Hematopoietic multipotent progenitor cell treated with erythropoietin and hydrocortisone succinate and interleukin-3 and kit ligand, for 17 days (in vitro differentiated cells): ENCODE data around the gene SERPINH1.
"Not testable (repeated sequence)": the region's sequence is repeated elsewhere in the genome, so short reads cannot be mapped to it uniquely, and the experiment has no call there.

Experiments used
- DNase-seq: peaks from one replicate; pipeline ENCODE4 v3.0.0-alpha.2; 2015; ENCODE audit warnings: low spot score

The SERPINH1 gene

DNA sequence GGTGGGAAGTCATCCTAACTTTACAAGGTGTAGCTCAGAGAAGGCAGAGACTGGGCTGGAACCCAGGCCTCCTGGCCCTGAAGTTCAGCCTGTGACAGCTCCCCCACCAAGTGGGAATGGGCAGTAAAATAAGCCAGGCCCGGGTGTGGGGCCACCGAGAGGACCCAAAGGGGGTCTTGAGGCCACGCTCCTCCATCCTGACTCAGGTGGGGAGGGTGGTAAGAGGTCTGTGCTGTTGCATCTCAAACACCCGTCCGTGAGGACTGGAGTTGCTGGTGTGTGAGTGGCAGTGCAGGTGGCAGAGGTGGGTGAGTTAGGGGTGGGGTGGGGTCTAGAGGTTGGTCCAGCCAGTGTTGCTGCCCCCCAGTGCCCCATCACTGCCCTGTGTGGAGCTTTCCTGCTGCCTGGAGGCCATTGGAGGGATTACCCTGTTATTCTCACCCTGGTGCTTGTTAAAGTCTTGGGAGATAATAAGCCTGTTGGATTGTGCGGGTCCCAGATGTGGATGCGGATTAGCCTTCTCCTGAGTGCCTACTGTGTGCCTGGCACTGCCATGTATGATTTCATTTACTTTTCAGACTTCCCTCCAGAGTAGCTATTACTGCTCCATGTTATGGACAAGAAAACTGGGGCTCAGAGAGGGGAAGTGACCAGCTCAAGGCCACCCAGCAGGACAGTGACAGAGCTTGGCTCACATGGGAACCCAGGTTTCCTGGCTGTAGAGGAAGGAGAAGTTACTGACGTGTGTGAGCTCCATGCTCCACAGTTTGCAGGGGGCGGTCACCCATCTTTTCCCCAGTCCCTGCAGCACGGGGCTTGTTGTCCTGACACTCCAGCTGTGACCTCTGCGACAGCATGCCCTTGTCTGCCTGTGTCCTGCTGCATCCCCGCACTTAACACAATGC, 12.9 kb downstream of the SERPINH1 start:
- no peak for DNase-seq

DNA sequence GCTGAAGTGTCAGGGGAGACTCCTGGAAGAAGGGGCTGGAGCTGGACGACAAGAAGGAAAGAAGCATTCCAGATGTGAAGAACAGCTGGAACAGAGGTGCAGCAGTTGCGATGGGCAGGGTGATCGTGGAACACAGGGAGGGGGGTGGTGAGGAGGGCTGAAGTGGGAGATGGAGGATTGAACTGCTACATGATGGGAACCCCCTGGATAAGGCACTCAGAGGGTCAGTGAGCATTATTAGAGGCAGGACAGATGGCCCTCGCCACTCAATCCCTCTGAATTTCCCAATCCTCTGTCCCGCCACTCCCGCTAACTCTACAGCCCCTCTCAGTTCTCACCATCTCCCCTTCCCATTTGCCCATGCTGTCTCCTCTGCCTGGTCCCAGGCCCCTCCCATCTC, 14.0 kb downstream of the SERPINH1 start:
- no peak for DNase-seq

DNA sequence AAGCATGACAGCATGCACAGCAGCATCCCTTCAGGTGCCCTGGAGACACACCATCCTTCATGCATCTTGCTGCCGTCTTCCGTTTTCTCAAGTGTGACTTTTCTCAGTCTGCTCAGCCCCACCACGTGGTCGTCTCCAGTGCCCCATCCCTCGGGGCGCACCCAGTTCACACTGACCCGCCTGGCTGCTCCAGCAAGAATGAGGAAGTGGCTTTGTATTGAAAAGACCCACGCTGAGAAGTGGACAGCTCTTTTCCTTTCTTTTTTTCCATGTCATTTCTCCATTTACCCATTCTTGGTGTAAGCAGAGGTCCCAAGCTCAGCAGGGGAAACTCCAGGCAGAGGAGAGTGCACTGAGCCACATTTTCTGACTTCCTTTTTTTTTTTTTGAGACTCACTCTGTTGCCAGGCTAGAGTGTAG, 14.5 kb downstream of the SERPINH1 start:
- no peak for DNase-seq

DNA sequence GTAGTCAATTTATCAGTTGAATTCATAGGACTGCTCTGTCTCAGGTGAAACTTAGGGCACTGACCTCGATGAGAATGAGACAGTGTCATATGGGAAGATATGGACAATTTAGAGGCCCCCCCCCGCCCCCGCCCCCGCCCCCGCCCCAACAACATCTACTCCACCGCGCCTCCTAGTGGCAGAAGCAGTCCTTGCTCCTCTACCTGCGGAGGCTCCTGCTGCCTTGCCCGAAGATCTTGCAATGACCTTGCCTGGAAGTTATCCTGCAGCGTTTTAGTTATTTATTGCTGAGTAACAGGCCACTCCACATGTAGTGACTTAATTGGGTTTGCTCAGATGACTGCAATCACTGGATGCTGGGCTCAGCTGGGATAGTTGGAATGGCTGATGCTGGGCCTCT, 15.2 kb downstream of the SERPINH1 start:
- peak; percentile 60 for DNase-seq

DNA sequence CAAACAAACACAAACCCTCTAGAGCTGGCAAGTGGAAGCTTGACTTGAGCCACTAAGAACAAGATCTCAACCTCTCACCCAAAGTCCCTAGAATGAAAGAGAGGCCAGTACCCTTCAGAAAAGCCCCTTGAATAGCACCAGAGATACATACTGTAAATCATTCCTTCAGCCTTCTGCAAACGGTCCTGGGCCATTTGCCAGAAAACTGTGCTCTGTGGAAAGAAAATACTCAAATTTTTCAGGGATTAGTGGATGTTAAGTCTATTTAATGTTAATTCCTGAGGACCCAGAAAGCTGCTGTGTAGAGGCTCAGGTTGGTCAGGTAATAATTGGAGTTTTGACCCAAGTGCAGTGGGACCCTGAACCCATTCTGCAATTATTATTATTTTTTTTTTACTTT, 16.9 kb downstream of the SERPINH1 start:
- no peak for DNase-seq

GRCh38 chr11:75579841-75580240, 17.8 kb downstream of the SERPINH1 start:
- DNase-seq = no peak

DNA sequence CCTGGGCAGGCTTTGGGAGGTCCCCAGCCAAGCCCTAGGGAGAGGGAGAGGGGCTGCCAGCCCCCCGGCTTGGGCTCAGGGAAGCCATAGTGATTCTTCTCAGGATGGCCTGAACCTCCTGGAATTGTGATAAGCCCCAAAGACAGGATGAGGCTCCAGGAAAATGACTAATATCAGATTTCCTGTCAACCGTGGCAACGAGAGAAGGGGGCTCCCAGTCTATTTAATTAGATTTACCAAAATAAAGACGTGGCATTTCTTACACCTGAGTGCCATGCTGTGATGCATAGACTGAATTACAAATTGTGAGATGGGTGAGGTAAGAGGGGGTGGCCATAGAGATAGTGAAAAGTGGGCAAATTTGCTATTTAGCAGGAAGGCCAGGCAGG, 20.4 kb downstream of the SERPINH1 start:
- no peak for DNase-seq

DNA sequence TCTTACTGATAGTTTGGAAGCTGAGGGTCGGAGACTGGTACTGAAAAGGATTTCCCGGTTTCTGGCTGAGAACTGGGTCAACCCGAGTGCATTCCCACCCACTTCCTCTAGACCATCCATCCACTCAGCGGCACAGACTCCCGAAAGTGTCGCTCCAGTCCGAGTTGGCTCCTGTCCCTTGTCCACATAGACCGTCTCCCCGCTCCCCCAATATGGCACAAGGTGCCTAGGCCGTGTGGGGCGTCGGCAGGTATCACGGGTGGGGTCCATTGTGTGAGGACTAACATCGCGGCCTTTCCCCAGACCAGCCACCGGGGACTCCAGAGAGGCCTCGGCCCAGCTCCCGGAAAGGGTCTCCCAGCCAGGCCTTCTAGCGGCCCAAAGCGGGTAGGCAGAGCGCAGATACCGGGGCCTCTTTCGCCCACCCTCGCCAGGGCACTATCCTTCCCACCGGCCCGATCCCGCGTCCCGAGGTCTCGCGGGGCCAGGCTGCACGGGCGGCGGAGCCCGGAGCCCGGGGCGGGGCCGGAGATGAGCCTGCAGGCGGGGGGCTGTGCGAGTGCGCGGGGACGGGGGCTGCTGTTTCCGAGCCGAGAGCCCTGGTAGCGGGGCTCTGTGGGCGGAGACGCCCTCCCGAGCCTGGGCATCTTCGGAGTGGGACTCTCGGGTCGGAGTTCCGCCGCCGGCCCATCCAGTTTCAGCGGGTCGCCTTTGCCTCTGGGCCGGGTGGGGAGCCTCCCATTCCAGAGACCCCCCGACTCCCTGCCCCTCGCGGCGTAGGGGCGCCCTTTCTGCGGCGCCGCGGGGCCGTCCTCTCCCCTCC, 21.1 kb downstream of the SERPINH1 start:
- DNase-seq = peak; percentile 49

- DNase-seq = peak; percentile 45
Observed at GRCh38 chr11:75583718-75584658, 21.9 kb downstream of the SERPINH1 start.

GRCh38 chr11:75584659-75585292, 22.7 kb downstream of the SERPINH1 start:
- DNase-seq = not testable (repeated sequence)

DNA sequence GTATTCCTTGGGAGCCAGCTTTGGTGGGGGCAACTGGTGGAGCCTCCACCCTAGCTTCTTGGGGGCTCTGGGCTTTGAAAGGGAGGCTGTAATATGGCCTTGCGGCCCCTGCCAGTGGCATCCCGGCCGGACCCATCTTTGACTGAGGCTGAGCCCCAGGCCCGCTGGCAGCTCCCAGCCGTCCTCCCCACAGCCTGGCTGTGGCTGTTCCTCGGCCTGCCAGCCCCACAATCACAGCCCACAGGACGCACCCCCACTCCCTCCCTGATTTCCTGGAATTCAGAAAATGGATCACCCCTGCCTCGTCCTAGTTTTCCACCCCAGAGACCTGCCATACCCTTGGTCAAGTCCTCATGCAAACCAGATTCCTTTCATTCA, 23.2 kb downstream of the SERPINH1 start:
- DNase-seq = no peak

DNA sequence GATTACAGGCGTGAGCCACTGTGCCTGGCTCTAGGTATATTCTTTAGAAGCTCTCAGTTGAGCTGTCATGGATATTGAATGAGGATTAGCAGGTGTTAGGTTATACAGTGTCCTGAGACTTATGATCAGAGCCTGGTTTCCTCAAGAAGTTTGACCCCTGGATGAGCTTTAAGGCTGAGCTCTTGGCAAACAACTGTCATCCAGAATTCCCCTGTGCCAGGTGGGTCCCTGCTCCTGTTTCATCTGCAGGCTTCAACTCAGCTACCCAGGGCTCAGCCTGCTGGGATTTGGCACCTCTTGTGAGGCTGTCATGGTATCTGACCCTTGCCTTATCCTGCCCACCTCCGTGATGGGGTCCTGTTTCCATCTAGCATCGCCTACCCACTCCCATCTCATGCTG, 24.3 kb downstream of the SERPINH1 start:
- no peak for DNase-seq

DNA sequence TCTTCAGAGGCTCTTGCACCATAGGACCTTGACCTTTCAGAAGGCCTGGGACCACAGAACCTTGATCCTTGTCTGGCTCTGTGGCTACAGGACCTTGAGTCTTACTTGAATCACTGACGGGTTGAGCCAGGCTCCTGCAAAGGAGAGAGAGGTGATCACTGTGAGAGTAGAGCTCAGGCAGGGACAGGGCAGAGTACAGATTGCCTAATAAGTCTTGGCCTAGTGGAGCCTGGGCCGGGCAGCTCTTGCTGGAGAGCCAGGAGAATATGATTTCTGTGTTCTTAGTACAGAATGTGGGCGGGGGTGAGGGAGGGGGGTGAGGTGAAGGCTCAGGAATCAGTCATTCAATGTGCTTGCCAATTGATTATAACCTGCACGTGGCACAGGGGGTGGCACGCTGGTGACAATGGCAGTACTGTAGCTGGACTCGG, 26.0 kb downstream of the SERPINH1 start:
- DNase-seq = peak; percentile 17

DNA sequence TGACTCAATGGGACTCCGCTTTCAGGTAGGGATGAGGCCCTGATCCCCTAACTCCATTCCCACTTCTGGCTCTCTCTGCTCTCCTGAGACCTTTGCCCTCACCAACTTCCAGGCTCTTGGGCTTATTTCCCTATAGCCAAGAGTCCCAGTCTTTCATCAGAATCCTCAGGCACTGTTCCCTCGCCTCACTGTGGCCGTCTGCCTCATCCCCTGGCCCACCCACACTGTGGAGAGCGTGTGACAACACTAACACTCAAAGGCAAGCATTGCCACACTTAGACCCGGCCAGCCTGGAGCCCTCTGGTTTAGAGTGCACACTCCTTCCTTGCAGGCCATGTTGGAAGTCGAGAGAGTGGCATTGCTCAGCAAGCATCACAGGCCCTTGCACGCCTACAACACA, 27.0 kb downstream of the SERPINH1 start:
- no peak for DNase-seq

DNA sequence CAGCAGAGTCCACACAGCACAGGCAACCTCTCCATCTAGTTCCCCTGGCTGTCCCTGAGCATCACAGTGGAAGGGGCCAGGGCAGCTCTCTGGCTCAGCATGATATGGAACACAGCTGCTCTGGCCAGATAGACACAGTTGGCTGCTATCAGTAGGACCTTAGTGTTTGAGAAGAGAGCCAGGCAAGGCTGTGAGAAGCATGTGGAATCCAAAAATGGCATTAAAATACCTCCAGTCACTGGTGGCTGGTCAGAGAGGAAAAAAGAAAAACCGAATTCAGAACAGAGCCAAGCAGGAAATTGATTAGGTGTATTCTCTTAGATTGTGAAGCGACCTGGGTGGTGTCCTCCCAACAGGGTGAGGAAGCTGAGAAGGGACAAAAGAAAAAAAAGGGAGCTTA, 27.9 kb downstream of the SERPINH1 start:
- peak; percentile 90 for DNase-seq

DNA sequence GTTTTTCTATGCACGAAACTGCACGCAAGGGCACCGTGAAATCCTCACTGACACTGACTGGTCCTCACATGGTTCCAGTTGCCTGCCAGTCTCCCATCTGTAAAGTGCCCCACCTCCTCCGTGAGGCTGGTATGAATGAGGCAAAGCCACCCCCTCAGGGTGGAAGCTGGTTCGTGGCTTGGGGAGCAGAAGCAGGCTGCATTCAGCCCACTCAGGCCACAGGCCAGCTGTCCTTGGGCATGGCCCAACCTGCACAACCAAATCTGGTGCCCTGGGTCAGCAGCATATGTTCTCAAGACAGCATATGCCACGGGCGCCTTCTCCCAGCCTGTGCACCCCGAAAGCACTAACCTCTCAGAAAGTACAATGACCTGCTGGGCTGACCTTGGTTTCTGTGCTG, 29.3 kb downstream of the SERPINH1 start:
- no peak for DNase-seq

DNA sequence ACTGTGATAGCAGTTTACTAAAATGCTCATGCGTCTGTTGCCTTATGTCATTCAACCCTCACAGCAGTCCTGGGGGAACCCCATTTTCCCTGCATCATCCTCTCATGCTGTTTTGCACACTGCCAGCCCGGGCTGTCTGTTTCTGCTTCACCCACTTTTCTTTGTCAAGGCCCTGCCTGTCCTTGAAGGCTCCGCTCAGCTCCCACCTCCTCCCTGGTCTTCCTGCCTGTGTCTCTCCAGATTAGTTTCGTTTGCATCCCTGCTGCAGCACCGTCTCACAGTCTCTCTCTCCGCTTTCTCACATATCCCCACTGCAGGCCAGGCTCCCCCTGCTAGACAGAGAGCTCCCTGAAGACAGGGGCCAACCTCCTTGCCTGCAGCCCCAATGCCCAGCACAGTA, 29.9 kb downstream of the SERPINH1 start:
- no peak for DNase-seq

DNA sequence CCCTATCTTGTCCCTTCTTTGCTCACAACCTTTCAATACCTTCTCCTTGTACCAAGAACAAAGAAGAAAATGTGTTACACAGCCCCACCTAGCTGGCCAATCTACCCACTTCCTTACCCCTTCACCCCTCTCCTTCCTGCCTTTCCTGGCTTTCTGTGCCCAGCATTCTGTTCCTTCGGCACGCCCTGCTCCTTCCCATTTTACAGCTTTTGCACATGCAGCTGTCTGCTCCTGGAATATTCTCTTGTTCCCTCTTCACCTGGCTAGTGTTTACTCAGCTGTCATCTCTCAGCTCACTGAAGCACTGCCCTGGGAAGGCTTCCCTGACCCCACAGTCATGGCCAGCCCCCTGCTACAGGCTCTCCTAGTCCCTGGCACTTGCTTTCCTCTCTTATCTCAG, 30.7 kb downstream of the SERPINH1 start:
- no peak for DNase-seq

- DNase-seq = no peak
Observed at GRCh38 chr11:75593286-75593915, 31.3 kb downstream of the SERPINH1 start.

DNA sequence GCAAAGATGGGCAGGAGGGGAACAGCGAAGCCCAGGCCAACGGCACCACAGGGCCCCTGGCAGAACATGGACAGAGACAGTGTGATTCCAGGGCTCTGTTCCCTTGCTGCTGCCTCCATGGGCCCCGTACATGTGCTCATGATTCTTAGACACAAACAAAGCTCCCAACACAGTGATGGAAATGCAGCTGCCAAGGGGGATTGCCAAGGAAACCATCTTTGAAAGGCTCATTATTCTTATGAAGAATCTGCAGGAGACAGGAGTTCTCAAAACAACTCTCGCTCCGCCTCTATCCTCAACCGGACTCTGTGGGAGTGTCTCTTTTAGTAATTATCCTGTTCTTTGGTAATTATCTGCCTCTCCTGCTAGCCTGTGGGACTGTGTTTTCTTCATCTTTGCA, 32.2 kb downstream of the SERPINH1 start:
- DNase-seq = no peak

DNA sequence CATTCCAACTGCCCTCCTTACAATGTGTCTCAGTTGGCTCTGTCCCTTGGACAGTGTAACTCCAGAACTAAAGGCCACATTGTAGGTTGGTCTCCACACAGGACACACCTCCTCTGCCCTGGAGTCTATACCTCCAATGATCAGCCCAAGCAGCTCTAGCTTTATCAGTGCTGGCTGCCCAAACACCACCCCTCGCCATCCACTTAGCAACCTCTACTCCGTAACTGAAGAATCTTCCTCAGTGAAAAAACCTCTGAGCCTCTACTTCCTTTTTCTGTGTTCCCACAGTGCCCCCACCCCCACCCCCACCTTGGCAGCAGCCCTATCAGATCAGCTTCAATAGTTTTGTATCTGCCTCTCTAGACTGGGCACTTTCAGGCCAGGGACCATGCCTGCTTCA, 33.4 kb downstream of the SERPINH1 start:
- peak; percentile 70 for DNase-seq
